Stimulated activated CD8-positive, alpha-beta memory T cell treated with anti-CD3 and anti-CD28 coated beads, Interleukin-2, amount 100 ng/mL, for 1 hour (primary cell): ENCODE measurements around the gene DMKN.
"Not testable (repeated sequence)": the region's sequence is repeated elsewhere in the genome, so short reads cannot be mapped to it uniquely, and the experiment has no call there.

Experiments
- DNase-seq, 2 donors: peaks; one replicate each; pipeline ENCODE4 v3.0.0-alpha.2; 2020; ENCODE audit warnings: low read depth in 2 of 2

The DMKN gene

GRCh38 chr19:35497406-35497805 lies 16.0 kb downstream of the DMKN start:
- DNase-seq = no peak

- DNase-seq = peak; percentile 43 to 56
Observed at GRCh38 chr19:35495107-35496064, 18.1 kb downstream of the DMKN start.

- DNase-seq = no peak
Observed at GRCh38 chr19:35493971-35494370, 19.5 kb downstream of the DMKN start.

- DNase-seq = no peak
Observed at GRCh38 chr19:35491836-35492360, 21.6 kb downstream of the DMKN start.

- no peak for DNase-seq
Observed at GRCh38 chr19:35490364-35490763, 23.1 kb downstream of the DMKN start, which contains the start of gene KRTDAP. Gene KRTDAP (minus strand): TSS chr19:35490464. CDS start chr19:35490442, 22 bp downstream.

GRCh38 chr19:35488677-35489076 lies 24.8 kb downstream of the DMKN start:
- no peak for DNase-seq

GRCh38 chr19:35487656-35488182 lies 25.7 kb downstream of the DMKN start:
- DNase-seq = no peak

- no peak for DNase-seq
Observed at GRCh38 chr19:35486268-35486708, 27.2 kb downstream of the DMKN start.

GRCh38 chr19:35484252-35485036 lies 29.0 kb downstream of the DMKN start:
- DNase-seq = no peak

- no peak for DNase-seq
Observed at GRCh38 chr19:35483089-35483488, 30.4 kb downstream of the DMKN start.

GRCh38 chr19:35478794-35479677 lies 34.4 kb downstream of the DMKN start:
- DNase-seq = no peak

- no peak for DNase-seq
Observed at GRCh38 chr19:35476149-35476548, 37.3 kb downstream of the DMKN start.

GRCh38 chr19:35474594-35474993 lies 38.9 kb downstream of the DMKN start:
- not testable (repeated sequence) for DNase-seq

GRCh38 chr19:35474104-35474503 lies 39.3 kb downstream of the DMKN start:
- DNase-seq = no peak

GRCh38 chr19:35471946-35472345 lies 41.5 kb downstream of the DMKN start:
- DNase-seq = no peak

- not testable (repeated sequence) for DNase-seq
Observed at GRCh38 chr19:35471075-35471474, 42.4 kb downstream of the DMKN start.

GRCh38 chr19:35470128-35470527 lies 43.3 kb downstream of the DMKN start:
- DNase-seq = no peak

- DNase-seq = peak; percentile 30 to 42
Observed at GRCh38 chr19:35468637-35469036, 44.8 kb downstream of the DMKN start.

- no peak for DNase-seq
Observed at GRCh38 chr19:35466259-35466658, 47.2 kb downstream of the DMKN start.

- not testable (repeated sequence) for DNase-seq
Observed at GRCh38 chr19:35462956-35463355, 50.5 kb downstream of the DMKN start.

GRCh38 chr19:35462476-35462953 lies 50.9 kb downstream of the DMKN start:
- DNase-seq = peak in 1 of 2 donors; percentile 33
